ENCODE measurements around the gene MAP3K4. TPM values are rescaled to one million over a fixed set of nuclear protein-coding genes. Genes with fewer than 3 reads are reported as not detected.

Gene MAP3K4
- total RNA-seq, 1 experiment from 2014 or later, result 54.3 TPM

- no peaks in the 10 kb centered on the region for H4K20me1 ChIP-seq (ENCODE audit: control insufficient read depth, insufficient read depth, insufficient read length)
- H3K4me1 ChIP-seq (ENCODE audit: insufficient read depth, low read length), result peaks cover 14% of the 10 kb centered on the region; the same call in 1 of the 2 replicates
- H4K91ac ChIP-seq (ENCODE audit: insufficient read length, low read depth, low read length), result no peak overlapping the region
- no peaks in the 10 kb centered on the region for H3K27me3 ChIP-seq (ENCODE audit: insufficient read depth, low read length)
- no peaks in the 10 kb centered on the region for H3K79me2 ChIP-seq (ENCODE audit: insufficient read depth, low read length)
- no peak overlapping the region for H3K27ac ChIP-seq (ENCODE audit: insufficient read length, low read depth, low read length)
- no peak overlapping the region for H2BK12ac ChIP-seq (ENCODE audit: insufficient read length, low read depth, low read length)
- peaks cover 41 to 46% of the 10 kb centered on the region in 2 experiments for H3K4me1 Mint-ChIP-seq
- H2BK15ac ChIP-seq (ENCODE audit: low read depth, low read length), result no peak overlapping the region
- H3K18ac ChIP-seq (ENCODE audit: insufficient read length, low read depth, low read length), result no peak overlapping the region
- H3K23me2 ChIP-seq (ENCODE audit: insufficient read length, low read depth, low read length, poor library complexity, severe bottlenecking), result no peaks in the 10 kb centered on the region
- no peak overlapping the region for H3K4me2 ChIP-seq (ENCODE audit: insufficient read depth, insufficient read length, low read length)
- H3K4ac ChIP-seq (ENCODE audit: low read depth, low read length), result no peak overlapping the region
- no peak overlapping the region for H2BK120ac ChIP-seq (ENCODE audit: low read depth, low read length, poor library complexity, severe bottlenecking)
- no peak overlapping the region for H3K14ac ChIP-seq (ENCODE audit: insufficient read depth, low read length)
- peaks cover 46 to 53% (median 49%) of the 10 kb centered on the region in 3 experiments for H3K36me3 Mint-ChIP-seq (ENCODE audit: insufficient read depth in 1 of 3, low read depth in 3 of 3)
- H3K27me3 Mint-ChIP-seq (ENCODE audit: low read depth), result no peaks in the 10 kb centered on the region
- peak overlapping the region in 2 of 3 experiments; percentile 61 to 69; a peak in 2 of 7 replicates for H3K27ac Mint-ChIP-seq
- no peaks in the 10 kb centered on the region for H3K9me3 ChIP-seq (ENCODE audit: control insufficient read depth, low read depth, low read length)
- H3K56ac ChIP-seq (ENCODE audit: insufficient read length, low read depth, low read length), result no peak overlapping the region
- no peak overlapping the region for H3K9ac ChIP-seq (ENCODE audit: extremely low read depth, insufficient read length, low read length)
- no peak overlapping the region for H2AFZ ChIP-seq (ENCODE audit: low read length)
- TF ChIP-seq CTCF (conservative IDR thresholded peaks at IDR 0.05), result no peak
- no peaks in the 10 kb centered on the region for H3K9me3 Mint-ChIP-seq
- no peak overlapping the region; a peak in 1 of 5 replicates for H3K4me3 Mint-ChIP-seq
- no peak overlapping the region for H4K5ac ChIP-seq (ENCODE audit: insufficient read length, low read depth, low read length)
- H4K8ac ChIP-seq (replicated peaks; ENCODE audit: insufficient read length, low read depth, low read length), result no peak overlapping the region
- no peak for DNase-seq
- WGBS (ENCODE audit: extremely low coverage, insufficient read length, low lambda C conversion rate), result no CpG with 5 or more reads among the region's 9 CpGs
- no peak overlapping the region for H3K23ac ChIP-seq (ENCODE audit: insufficient read length, low read depth, low read length)
- H2BK5ac ChIP-seq (ENCODE audit: insufficient read length, low read length), result no peak overlapping the region
- H3T11ph ChIP-seq (ENCODE audit: low read length), result no peak overlapping the region
- H3K79me1 ChIP-seq (ENCODE audit: insufficient read depth, low read depth, low read length, poor library complexity, severe bottlenecking), result no peaks in the 10 kb centered on the region
- H2BK20ac ChIP-seq (ENCODE audit: low read depth, low read length, poor library complexity, severe bottlenecking), result no peak overlapping the region
- no peak overlapping the region for H2AK5ac ChIP-seq (ENCODE audit: insufficient read length, low read length)
Observed at GRCh38 chr6:161164182-161164625, 172.6 kb downstream of the MAP3K4 start.
